Tibial nerve (tissue), 3 donors: ENCODE results near the gene VPS4B.

ENCODE experiments used
- POLR2A ChIP-seq, 2 donors: fragments of 450-650 bp; IDR thresholded peaks; one replicate each; pipeline ENCODE4 v1.6.1; 2017; ENCODE audit warnings: antibody characterized with exemption in 2 of 2, mild to moderate bottlenecking in 2 of 2, moderate library complexity in 2 of 2
- TF ChIP-seq, protein P1 (sequence below), 5 experiments: fragments of 200-600 bp in 3 of 5; fragments of 450-650 bp in 2 of 5; sonication (generic) in 3 of 5; IDR thresholded peaks; one replicate each; pipeline ENCODE4 v1.5.1; 2016 to 2019; ENCODE audit warnings: antibody characterized with exemption in 5 of 5, mild to moderate bottlenecking in 3 of 5, moderate library complexity in 2 of 5

DNA sequence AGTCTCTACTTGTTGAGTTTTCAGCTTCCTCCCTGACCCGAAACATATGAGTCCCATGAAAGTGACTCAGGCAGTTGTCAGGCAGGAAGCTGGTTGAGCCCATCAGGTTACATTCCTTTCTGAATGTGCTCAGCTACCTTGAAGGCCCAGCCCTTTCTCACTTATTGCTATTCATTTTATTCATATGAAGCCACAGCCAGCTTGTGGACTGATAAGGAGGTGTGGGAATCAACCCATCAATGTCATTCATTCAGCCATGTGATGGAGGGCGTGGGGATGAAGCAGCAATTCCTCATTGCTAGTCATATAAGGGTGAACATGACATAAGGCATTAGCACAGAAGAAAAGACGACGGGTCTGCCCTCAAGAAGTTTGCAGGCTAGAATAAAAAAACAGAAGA, 5.3 kb upstream of the VPS4B start:
- TF ChIP-seq, protein P1, sequence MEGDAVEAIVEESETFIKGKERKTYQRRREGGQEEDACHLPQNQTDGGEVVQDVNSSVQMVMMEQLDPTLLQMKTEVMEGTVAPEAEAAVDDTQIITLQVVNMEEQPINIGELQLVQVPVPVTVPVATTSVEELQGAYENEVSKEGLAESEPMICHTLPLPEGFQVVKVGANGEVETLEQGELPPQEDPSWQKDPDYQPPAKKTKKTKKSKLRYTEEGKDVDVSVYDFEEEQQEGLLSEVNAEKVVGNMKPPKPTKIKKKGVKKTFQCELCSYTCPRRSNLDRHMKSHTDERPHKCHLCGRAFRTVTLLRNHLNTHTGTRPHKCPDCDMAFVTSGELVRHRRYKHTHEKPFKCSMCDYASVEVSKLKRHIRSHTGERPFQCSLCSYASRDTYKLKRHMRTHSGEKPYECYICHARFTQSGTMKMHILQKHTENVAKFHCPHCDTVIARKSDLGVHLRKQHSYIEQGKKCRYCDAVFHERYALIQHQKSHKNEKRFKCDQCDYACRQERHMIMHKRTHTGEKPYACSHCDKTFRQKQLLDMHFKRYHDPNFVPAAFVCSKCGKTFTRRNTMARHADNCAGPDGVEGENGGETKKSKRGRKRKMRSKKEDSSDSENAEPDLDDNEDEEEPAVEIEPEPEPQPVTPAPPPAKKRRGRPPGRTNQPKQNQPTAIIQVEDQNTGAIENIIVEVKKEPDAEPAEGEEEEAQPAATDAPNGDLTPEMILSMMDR (IDR thresholded peaks at IDR 0.05): no peak
- no peak for TF ChIP-seq POLR2A (IDR thresholded peaks at IDR 0.05)
